Neural progenitor cell (in vitro differentiated cells): ENCODE results near the gene METTL17. TPM values are rescaled to one million over a fixed set of nuclear protein-coding genes. Genes with fewer than 3 reads are reported as not detected.
"Not testable (repeated sequence)": the region's sequence is repeated elsewhere in the genome, so short reads cannot be mapped to it uniquely, and the experiment has no call there.

ENCODE experiments used
- DNase-seq: peaks from one replicate; pipeline ENCODE4 v3.0.0-alpha.2; 2016; ENCODE audit warnings: low spot score
- H2AFZ ChIP-seq: fragments of 200-600 bp; sonication (generic); replicated peaks from 2 replicates; pipeline ENCODE4 v1.6.1; 2016; ENCODE audit warnings: antibody characterized with exemption
- H3F3A ChIP-seq: fragments of 200-600 bp; sonication (generic); 2 replicates; pipeline ENCODE4 v1.6.1; 2016; ENCODE audit warnings: antibody characterized with exemption, low read depth
- H3K27ac ChIP-seq: fragments of 200-600 bp; sonication (generic); 2 replicates; pipeline ENCODE4 v1.5.1; 2016; ENCODE audit warnings: mild to moderate bottlenecking
- H3K27me3 ChIP-seq: fragments of 200-600 bp; sonication (generic); 2 replicates; pipeline ENCODE4 v1.6.1; 2016; ENCODE audit warnings: mild to moderate bottlenecking, moderate library complexity
- H3K36me3 ChIP-seq: fragments of 200-600 bp; sonication (generic); 2 replicates; pipeline ENCODE4 v1.5.1; 2016
- H3K4me1 ChIP-seq: fragments of 200-600 bp; sonication (generic); 2 replicates; pipeline ENCODE4 v1.6.1; 2016; ENCODE audit warnings: mixed run types
- H3K4me2 ChIP-seq: fragments of 200-600 bp; sonication (generic); 2 replicates; pipeline ENCODE4 v1.6.1; 2016
- H3K4me3 ChIP-seq: fragments of 200-600 bp; sonication (generic); 2 replicates; pipeline ENCODE4 v1.5.1; 2016
- H3K79me2 ChIP-seq: fragments of 200-600 bp; sonication (generic); 2 replicates; pipeline ENCODE4 v1.6.1; 2016; ENCODE audit warnings: low read depth
- H3K9ac ChIP-seq: fragments of 200-600 bp; sonication (generic); 2 replicates; pipeline ENCODE4 v1.6.1; 2016
- H3K9me3 ChIP-seq: fragments of 200-600 bp; sonication (generic); 2 replicates; pipeline ENCODE4 v1.5.1; 2016; ENCODE audit warnings: low read depth
- H4K20me1 ChIP-seq: fragments of 200-600 bp; sonication (generic); 2 replicates; pipeline ENCODE4 v1.6.1; 2016; ENCODE audit warnings: low read depth
- H3K27ac Mint-ChIP-seq: 3 replicates; pipeline ENCODE4 v1.8.0; 2021; ENCODE audit warnings: mixed read lengths
- H3K27me3 Mint-ChIP-seq: 2 replicates; pipeline ENCODE4 v1.8.0; 2022; ENCODE audit warnings: low read depth, mild to moderate bottlenecking, inconsistent platforms, moderate library complexity, mixed read lengths; ENCODE audit not compliant: insufficient read depth
- H3K36me3 Mint-ChIP-seq: 3 replicates; pipeline ENCODE4 v1.8.0; 2021; ENCODE audit warnings: mixed read lengths
- H3K4me1 Mint-ChIP-seq: 3 replicates; pipeline ENCODE4 v1.8.0; 2021; ENCODE audit warnings: mixed read lengths
- H3K4me3 Mint-ChIP-seq: 3 replicates; pipeline ENCODE4 v1.8.0; 2021; ENCODE audit warnings: mild to moderate bottlenecking, moderate library complexity, mixed read lengths
- H3K9me3 Mint-ChIP-seq: 3 replicates; pipeline ENCODE4 v1.8.0; 2020; ENCODE audit warnings: mixed read lengths
- CTCF ChIP-seq: fragments of 200-600 bp; sonication (generic); IDR thresholded peaks from 2 replicates; pipeline ENCODE4 v1.5.1; 2017; ENCODE audit warnings: antibody characterized with exemption, mild to moderate bottlenecking
- EZH2 ChIP-seq: fragments of 200-600 bp; sonication (generic); IDR thresholded peaks from 2 replicates; pipeline ENCODE4 v1.6.1; 2017; ENCODE audit warnings: antibody characterized with exemption, mild to moderate bottlenecking, moderate library complexity
- EZH2phosphoT487 ChIP-seq: fragments of 200-600 bp; sonication (generic); IDR thresholded peaks from 2 replicates; pipeline ENCODE4 v1.6.1; 2017; ENCODE audit warnings: antibody characterized with exemption
- total RNA-seq: library from RNA; depleted of rRNA; stranded (reverse); fragments of >200 nt; gene quantifications from 2 replicates; pipeline ENCODE4 v1.2.3, GENCODE V29; 2015; ENCODE audit warnings: low replicate concordance

Gene METTL17
- total RNA-seq, 1 donor from 2014 or later, result 126 TPM

- H3K27me3 Mint-ChIP-seq, result no peaks in the 10 kb centered on the region
- peaks cover 3% of the 10 kb centered on the region for H3K9me3 Mint-ChIP-seq
- Histone ChIP-seq H3F3A (no peaks in the 10 kb centered on the region), H3K4me2 (no peak overlapping the region), H3K4me1 (no peaks in the 10 kb centered on the region), H3K79me2 (no peaks in the 10 kb centered on the region), H3K36me3 (no peaks in the 10 kb centered on the region), H3K9ac (no peak overlapping the region), H4K20me1 (no peaks in the 10 kb centered on the region), H3K27ac (no peak overlapping the region), H3K27me3 (peaks cover 22% of the 10 kb centered on the region), H3K9me3 (no peaks in the 10 kb centered on the region), H2AFZ (no peak overlapping the region), H3K4me3 (no peak overlapping the region)
- H3K36me3 Mint-ChIP-seq, result no peaks in the 10 kb centered on the region
- DNase-seq, result no peak
- no peak for TF ChIP-seq CTCF
- TF ChIP-seq EZH2, result no peak
- no peak for TF ChIP-seq EZH2phosphoT487
- no peak overlapping the region for H3K4me3 Mint-ChIP-seq
- no peaks in the 10 kb centered on the region for H3K4me1 Mint-ChIP-seq
- no peak overlapping the region for H3K27ac Mint-ChIP-seq
These were observed 7.0 kb upstream of the METTL17 start for GRCh38 chr14:20982646-20983369.

GRCh38 chr14:20985650-20986049, 4.1 kb upstream of the METTL17 start:
- H3K9ac ChIP-seq, H3K4me2 ChIP-seq, H3K36me3 ChIP-seq, H3K4me1 Mint-ChIP-seq, H2AFZ ChIP-seq, H3K9me3 ChIP-seq, DNase-seq, H3K4me1 ChIP-seq, H3K9me3 Mint-ChIP-seq, H3K4me3 ChIP-seq, H3K79me2 ChIP-seq, H3K36me3 Mint-ChIP-seq, H3K4me3 Mint-ChIP-seq, H4K20me1 ChIP-seq, H3K27ac Mint-ChIP-seq, H3K27ac ChIP-seq, H3K27me3 Mint-ChIP-seq: not testable (repeated sequence)
- peaks cover 22% of the 10 kb centered on the region for H3K27me3 ChIP-seq
- H3F3A ChIP-seq, result peaks cover 16% of the 10 kb centered on the region

GRCh38 chr14:20986811-20987210, 3.0 kb upstream of the METTL17 start:
- Mint-ChIP-seq H3K27ac (no peak overlapping the region), H3K36me3 (peaks cover 2% of the 10 kb centered on the region), H3K27me3 (no peaks in the 10 kb centered on the region), H3K9me3 (peaks cover 3% of the 10 kb centered on the region), H3K4me3 (no peak overlapping the region), H3K4me1 (peaks cover 10% of the 10 kb centered on the region)
- no peak for DNase-seq
- H3K27ac ChIP-seq, result no peak overlapping the region
- H3K4me1 ChIP-seq, result peaks cover 15% of the 10 kb centered on the region
- H3K9ac ChIP-seq, result no peak overlapping the region
- H3K36me3 ChIP-seq, result no peaks in the 10 kb centered on the region
- peaks cover 19% of the 10 kb centered on the region for H3K79me2 ChIP-seq
- H3K4me2 ChIP-seq, result no peak overlapping the region
- H4K20me1 ChIP-seq, result no peaks in the 10 kb centered on the region
- peaks cover 22% of the 10 kb centered on the region for H3K27me3 ChIP-seq
- H3K9me3 ChIP-seq, result no peaks in the 10 kb centered on the region
- TF ChIP-seq EZH2phosphoT487, result no peak
- no peak for TF ChIP-seq CTCF
- no peak for TF ChIP-seq EZH2
- peaks cover 19% of the 10 kb centered on the region for H3F3A ChIP-seq
- H2AFZ ChIP-seq, result no peak overlapping the region
- no peak overlapping the region for H3K4me3 ChIP-seq

- H3K27me3 Mint-ChIP-seq, result no peaks in the 10 kb centered on the region
- H3K4me1 ChIP-seq, result peaks cover 15% of the 10 kb centered on the region
- peak overlapping the region; percentile 70 for H3K4me3 Mint-ChIP-seq
- peaks cover 6% of the 10 kb centered on the region for H3K27me3 ChIP-seq
- no peak overlapping the region for H3K27ac ChIP-seq
- H3K79me2 ChIP-seq, result peaks cover 29% of the 10 kb centered on the region
- TF ChIP-seq EZH2, result no peak
- no peak for TF ChIP-seq CTCF
- TF ChIP-seq EZH2phosphoT487, result no peak
- DNase-seq, result no peak
- peaks cover 3% of the 10 kb centered on the region for H3K36me3 ChIP-seq
- no peaks in the 10 kb centered on the region for H3K9me3 ChIP-seq
- peaks cover 12% of the 10 kb centered on the region for H3K4me1 Mint-ChIP-seq
- H3K9me3 Mint-ChIP-seq, result peaks cover 3% of the 10 kb centered on the region
- peak overlapping the region; percentile 87 for H3K4me3 ChIP-seq
- H3K9ac ChIP-seq, result no peak overlapping the region
- H3K27ac Mint-ChIP-seq, result no peak overlapping the region
- peak overlapping the region; percentile 86 for H3K4me2 ChIP-seq
- H2AFZ ChIP-seq, result no peak overlapping the region
- H3F3A ChIP-seq, result peaks cover 19% of the 10 kb centered on the region
- H4K20me1 ChIP-seq, result no peaks in the 10 kb centered on the region
- H3K36me3 Mint-ChIP-seq, result peaks cover 11% of the 10 kb centered on the region
These were observed 886 bp upstream of the METTL17 start for GRCh38 chr14:20988717-20989470.
